GM12874 (cell line): ENCODE results near the gene PCBP2.

Source experiments
- TF ChIP-seq, protein P1 (sequence below): IDR thresholded peaks from 2 replicates; pipeline ENCODE4 v1.5.1; 2011; ENCODE audit warnings: low read depth, mild to moderate bottlenecking, control low read depth, low read length, moderate library complexity; ENCODE audit not compliant: insufficient read depth

Gene PCBP2

GRCh38 chr12:53484686-53485575, 33.0 kb downstream of the PCBP2 start:
- TF ChIP-seq, protein P1, sequence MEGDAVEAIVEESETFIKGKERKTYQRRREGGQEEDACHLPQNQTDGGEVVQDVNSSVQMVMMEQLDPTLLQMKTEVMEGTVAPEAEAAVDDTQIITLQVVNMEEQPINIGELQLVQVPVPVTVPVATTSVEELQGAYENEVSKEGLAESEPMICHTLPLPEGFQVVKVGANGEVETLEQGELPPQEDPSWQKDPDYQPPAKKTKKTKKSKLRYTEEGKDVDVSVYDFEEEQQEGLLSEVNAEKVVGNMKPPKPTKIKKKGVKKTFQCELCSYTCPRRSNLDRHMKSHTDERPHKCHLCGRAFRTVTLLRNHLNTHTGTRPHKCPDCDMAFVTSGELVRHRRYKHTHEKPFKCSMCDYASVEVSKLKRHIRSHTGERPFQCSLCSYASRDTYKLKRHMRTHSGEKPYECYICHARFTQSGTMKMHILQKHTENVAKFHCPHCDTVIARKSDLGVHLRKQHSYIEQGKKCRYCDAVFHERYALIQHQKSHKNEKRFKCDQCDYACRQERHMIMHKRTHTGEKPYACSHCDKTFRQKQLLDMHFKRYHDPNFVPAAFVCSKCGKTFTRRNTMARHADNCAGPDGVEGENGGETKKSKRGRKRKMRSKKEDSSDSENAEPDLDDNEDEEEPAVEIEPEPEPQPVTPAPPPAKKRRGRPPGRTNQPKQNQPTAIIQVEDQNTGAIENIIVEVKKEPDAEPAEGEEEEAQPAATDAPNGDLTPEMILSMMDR = no peak

DNA sequence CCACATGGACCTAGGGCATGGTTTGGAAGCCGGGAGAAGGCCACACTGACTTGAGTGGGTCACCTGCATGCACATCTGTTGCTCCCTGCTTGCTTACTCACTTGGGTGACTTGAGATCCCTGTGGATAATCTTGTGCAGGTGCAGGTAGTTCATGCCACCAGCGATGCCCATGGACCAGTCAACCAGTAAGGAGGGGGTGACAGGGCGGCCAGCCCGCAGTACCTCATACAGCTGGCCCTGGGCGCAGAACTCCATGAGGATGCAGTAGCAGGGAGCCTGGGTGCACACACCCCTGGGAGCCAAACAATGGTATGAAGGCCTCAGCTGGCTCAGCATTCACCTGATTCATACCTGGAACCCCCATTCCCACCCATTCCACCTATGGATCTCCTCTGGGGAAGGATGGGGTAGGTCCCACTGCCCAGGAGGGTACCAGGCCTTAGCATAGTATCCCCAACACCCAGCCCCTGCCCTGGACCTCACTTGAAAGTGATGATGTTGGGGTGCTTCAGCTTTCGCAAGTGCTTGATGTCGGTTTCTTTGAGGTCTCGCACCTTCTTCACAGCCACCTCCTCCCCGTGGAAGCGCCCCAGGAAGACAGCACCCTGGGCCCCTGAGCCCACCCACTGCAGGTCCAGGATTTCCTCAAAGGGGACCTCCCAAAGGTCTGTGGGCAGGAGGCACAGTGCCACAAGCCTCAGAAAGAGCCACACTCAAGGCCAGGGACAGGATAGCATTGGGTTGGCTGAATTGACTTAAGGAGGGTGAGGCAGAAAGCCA, 34.2 kb downstream of the PCBP2 start:
- TF ChIP-seq, protein P1 = no peak

- TF ChIP-seq, protein P1 = no peak
These were observed 35.0 kb downstream of the PCBP2 start for GRCh38 chr12:53486736-53487487.

- TF ChIP-seq, protein P1 = no peak
These were observed 37.5 kb downstream of the PCBP2 start for GRCh38 chr12:53489242-53489864.

DNA sequence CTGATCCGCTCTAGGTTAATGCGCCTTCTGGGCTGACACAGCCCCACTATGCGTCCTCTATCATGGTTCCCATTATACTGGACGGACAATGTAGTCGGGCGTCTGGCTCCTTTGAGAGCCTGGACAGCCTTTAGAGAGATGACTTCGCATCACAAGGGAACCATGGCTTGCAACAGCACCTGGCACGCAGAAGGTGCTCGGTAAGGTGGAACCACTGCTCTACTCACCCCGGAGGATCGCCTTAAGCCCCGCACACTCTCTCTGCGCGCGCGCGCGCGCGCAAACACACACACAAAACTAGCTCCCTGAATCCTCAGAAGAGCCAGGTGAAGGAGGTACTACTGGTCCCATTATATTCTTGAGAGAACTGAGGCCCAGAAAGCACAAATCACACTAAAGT, 40.3 kb downstream of the PCBP2 start:
- TF ChIP-seq, protein P1 = no peak

DNA sequence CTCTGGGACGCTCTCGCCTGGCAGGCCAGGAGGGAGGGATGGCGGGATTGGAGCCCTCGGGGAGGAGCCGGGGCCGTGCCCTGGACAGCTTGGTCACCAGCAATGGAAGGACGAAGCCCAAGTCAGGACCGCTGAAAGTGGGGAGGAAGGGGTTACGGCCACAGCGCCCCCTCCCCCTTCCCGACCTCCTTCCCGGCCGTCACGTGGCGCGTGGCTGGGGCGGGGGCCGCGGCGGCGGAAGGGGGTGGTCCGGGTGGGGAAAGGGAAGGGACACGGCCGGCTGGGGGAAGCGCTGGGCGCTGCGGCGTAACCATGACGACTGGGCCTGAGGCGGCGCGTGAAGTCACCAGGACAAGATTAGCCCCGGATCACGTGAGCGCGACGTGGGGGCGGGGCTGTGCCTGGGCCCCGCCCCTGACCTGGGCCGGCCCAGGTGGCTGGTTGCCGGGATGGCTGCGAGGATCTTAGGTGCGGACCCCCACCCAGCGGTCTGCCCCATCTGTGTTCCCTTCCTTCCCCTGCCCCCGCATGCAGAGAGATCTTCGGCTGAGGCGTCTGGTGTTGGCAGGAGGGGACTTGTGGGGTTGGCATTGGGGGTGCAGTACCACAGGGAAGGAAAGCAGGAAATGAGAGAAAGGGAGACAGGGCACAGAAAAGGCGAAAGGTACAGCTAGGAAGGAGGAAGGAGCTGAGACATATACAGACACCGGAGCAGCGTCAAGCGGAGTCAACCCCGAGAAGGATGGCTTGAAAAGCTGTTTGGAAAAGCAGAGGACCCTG, 41.1 kb downstream of the PCBP2 start:
- TF ChIP-seq, protein P1 = no peak
